ENCODE data around the gene AHCY. TPM values are rescaled to one million over a fixed set of nuclear protein-coding genes. Genes with fewer than 3 reads are reported as not detected.

Gene AHCY
- total and polyA plus RNA-seq, 7 experiments from 2014 or later: 19.1 to 62.9 (median 24.6) TPM

- Histone ChIP-seq H3K9me3 (ENCODE audit: control insufficient read depth in 2 of 3, low read length in 3 of 3) (no peaks in the 10 kb centered on the region), H3K27me3 (ENCODE audit: control insufficient read depth in 2 of 2, insufficient read depth in 2 of 2, low read length in 2 of 2) (peaks cover 0 to 10% of the 10 kb centered on the region in 2 donors), H3K4me1 (ENCODE audit: control insufficient read depth in 2 of 2, insufficient read depth in 2 of 2, low read length in 2 of 2) (peaks cover 0 to 6% of the 10 kb centered on the region in 2 donors), H3K36me3 (ENCODE audit: control insufficient read depth in 2 of 3, insufficient read depth in 3 of 3, low read length in 3 of 3) (no peaks in the 10 kb centered on the region), H3K27ac (ENCODE audit: low read depth, low read length) (no peak overlapping the region), H3K4me3 (ENCODE audit: low read length) (no peak overlapping the region)
- DNase-seq (no peak), ATAC-seq (no peak)
- Mint-ChIP-seq H3K27me3 (peaks cover 0 to 30% (median 9%) of the 10 kb centered on the region in 5 donors), H3K9me3 (no peaks in the 10 kb centered on the region), H3K27ac (no peak overlapping the region), H3K4me1 (peaks cover 0 to 14% (median 5%) of the 10 kb centered on the region in 7 donors), H3K36me3 (no peaks in the 10 kb centered on the region), H3K4me3 (no peak overlapping the region)
- intact Hi-C loops (cut with micrococcal nuclease): no loop called here
- CTCF ChIA-PET: interaction anchor here (4.7 to 4.8 kb wide), 2 partner anchors 209 to 453 kb away, joined by 45 to 56 read pairs; no protein-coding TSS in a partner anchor
- POLR2A ChIA-PET: no interaction called here
These were observed 12.1 kb upstream of the AHCY start for GRCh38 chr20:34315236-34315635.

DNA sequence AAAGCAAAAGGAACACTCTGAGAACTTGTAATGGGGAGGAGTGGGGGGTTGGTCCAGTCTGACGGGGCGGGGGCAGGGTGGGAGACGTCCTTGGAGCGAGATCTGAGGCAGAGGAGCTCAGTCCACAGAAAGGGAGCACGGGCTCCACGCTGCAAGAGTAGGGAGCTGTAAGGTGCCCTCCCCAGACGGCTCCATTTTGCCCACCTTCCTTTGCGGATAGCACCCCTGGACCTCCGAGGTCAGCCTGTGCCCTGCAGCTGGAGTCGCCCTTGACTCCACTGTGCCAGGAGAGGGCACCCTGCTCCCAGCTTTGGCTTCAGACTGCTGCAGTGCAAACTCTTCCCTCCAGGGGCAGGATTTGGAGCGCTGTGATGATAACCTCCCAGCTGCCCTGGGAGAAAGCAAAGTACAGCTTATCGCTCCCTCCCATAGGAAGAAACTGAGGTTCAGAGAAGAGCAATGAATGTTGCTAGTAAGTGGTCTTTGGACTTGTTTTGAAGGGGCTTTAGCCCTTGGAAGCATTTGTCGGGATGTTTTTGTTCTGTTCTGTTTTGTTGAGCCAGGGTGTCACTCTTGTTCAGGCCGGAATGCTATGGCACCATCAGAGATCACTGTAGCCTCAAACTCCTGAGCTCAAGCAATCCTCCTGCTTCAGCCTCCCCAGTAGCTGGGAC, 9.5 kb upstream of the AHCY start:
- H3K4me3 ChIP-seq (ENCODE audit: low read length): no peak overlapping the region
- H3K4me1 ChIP-seq (ENCODE audit: control insufficient read depth in 2 of 2, insufficient read depth in 2 of 2, low read length in 2 of 2): peaks cover 0 to 6% of the 10 kb centered on the region in 2 donors
- H3K36me3 ChIP-seq (ENCODE audit: control insufficient read depth in 2 of 3, insufficient read depth in 3 of 3, low read length in 3 of 3): no peaks in the 10 kb centered on the region
- H3K27me3 ChIP-seq (ENCODE audit: control insufficient read depth in 2 of 2, insufficient read depth in 2 of 2, low read length in 2 of 2): peaks cover 0 to 10% of the 10 kb centered on the region in 2 donors
- peak overlapping the region in 1 of 9 donors; percentile 75 for H3K27ac Mint-ChIP-seq
- H3K4me1 Mint-ChIP-seq: peaks cover 0 to 14% (median 5%) of the 10 kb centered on the region in 7 donors
- intact Hi-C loops (cut with micrococcal nuclease): loop anchor here (1.0 to 5.0 kb wide), 8 partner anchors 9 to 643 kb away; partner anchors contain the start of genes AHCY (in 1 of the 2), GSS (in 1 of the 2) and MYH7B (in 1 of the 2)
- CTCF ChIA-PET: interaction anchor here (0.5 to 4.8 kb wide), 39 partner anchors 9 to 1338 kb away, joined by 3 to 56 read pairs (median 4); partner anchors contain the start of genes DYNLRB1 and ITCH
- H3K9me3 ChIP-seq (ENCODE audit: control insufficient read depth in 2 of 3, low read length in 3 of 3): no peaks in the 10 kb centered on the region
- ATAC-seq (peak; percentile 100), DNase-seq (peak; percentile 71 to 85 (median 82))
- no peak overlapping the region for H3K27ac ChIP-seq (ENCODE audit: low read depth, low read length)
- peak overlapping the region in 9 of 10 donors; percentile 20 to 58 (median 38) for H3K4me3 Mint-ChIP-seq
- no peaks in the 10 kb centered on the region for H3K36me3 Mint-ChIP-seq
- POLR2A ChIA-PET: interaction anchor here (0.9 to 1.2 kb wide), 3 partner anchors 9 to 210 kb away, joined by 3 read pairs; partner anchors contain the start of gene AHCY
- peaks cover 0 to 27% (median 9%) of the 10 kb centered on the region in 5 donors for H3K27me3 Mint-ChIP-seq
- no peaks in the 10 kb centered on the region for H3K9me3 Mint-ChIP-seq

- intact Hi-C loops (cut with micrococcal nuclease): loop anchor here (1.0 to 5.0 kb wide), 8 partner anchors 9 to 643 kb away; partner anchors contain the start of genes AHCY (in 1 of the 2), GSS (in 1 of the 2) and MYH7B (in 1 of the 2)
- Histone ChIP-seq H3K4me3 (ENCODE audit: low read length) (no peak overlapping the region), H3K27me3 (ENCODE audit: control insufficient read depth in 2 of 2, insufficient read depth in 2 of 2, low read length in 2 of 2) (peaks cover 0 to 10% of the 10 kb centered on the region in 2 donors), H3K27ac (ENCODE audit: low read depth, low read length) (no peak overlapping the region), H3K4me1 (ENCODE audit: control insufficient read depth in 2 of 2, insufficient read depth in 2 of 2, low read length in 2 of 2) (peaks cover 0 to 6% of the 10 kb centered on the region in 2 donors), H3K36me3 (ENCODE audit: control insufficient read depth in 2 of 3, insufficient read depth in 3 of 3, low read length in 3 of 3) (no peaks in the 10 kb centered on the region), H3K9me3 (ENCODE audit: control insufficient read depth in 2 of 3, low read length in 3 of 3) (no peaks in the 10 kb centered on the region)
- H3K36me3 Mint-ChIP-seq: no peaks in the 10 kb centered on the region
- ATAC-seq (no peak), DNase-seq (no peak)
- H3K4me3 Mint-ChIP-seq: peak overlapping the region in 3 of 10 donors; percentile 13 to 57 (median 30)
- peaks cover 0 to 14% (median 5%) of the 10 kb centered on the region in 7 donors for H3K4me1 Mint-ChIP-seq
- no peak overlapping the region for H3K27ac Mint-ChIP-seq
- peaks cover 0 to 27% (median 9%) of the 10 kb centered on the region in 5 donors for H3K27me3 Mint-ChIP-seq
- H3K9me3 Mint-ChIP-seq: no peaks in the 10 kb centered on the region
- CTCF ChIA-PET: interaction anchor here (0.6 to 4.8 kb wide), 28 partner anchors 10 to 1545 kb away, joined by 3 to 56 read pairs (median 5); partner anchors contain the start of genes DYNLRB1 and ITCH
- POLR2A ChIA-PET: interaction anchor here (0.6 to 1.1 kb wide), 3 partner anchors 8 to 458 kb away, joined by 3 read pairs; no protein-coding TSS in a partner anchor
These were observed 8.9 kb upstream of the AHCY start for GRCh38 chr20:34312024-34312460.

DNA sequence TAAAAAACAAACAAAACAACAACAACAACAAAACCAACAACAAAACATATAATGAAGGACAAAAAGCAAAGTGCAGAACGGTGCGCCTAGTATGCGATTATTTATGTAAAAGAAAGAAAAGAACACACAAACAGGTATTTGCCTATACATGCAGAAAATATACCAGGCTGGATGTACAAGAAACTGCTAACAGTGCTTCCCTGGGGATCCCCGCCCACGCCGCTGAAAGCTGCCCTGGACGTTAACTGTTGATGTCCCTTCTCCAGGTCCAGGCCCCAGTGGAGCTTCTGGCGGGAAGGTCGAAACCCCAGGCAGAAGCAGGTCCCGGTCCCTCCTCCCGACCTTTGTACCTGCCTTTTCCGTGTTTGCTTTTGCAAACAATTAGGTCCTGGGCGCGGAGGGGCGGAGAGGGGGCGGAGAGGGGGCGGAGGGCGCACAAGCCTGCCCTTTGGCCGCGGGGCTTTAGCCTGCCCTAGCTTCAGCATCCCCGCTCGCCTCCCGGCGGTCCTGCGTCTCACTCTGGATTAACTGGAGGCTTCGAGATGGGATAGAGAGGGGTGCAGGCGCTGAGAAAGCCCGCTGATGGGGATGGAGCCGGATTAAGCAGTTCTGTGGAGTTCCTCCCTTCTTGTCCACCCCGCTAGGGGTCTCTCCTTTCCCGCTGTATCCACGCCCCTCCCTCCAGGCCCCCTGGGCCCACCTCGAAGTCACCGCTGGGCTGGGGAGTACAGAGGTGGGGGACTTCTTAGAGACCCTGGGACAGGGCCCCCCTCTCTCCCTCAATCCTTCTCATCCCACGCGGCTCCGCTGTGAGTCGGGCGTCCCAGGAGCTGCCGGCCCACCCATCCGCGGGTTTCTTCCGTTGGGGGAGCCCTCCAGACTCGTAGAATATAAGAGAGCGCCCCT, 8.2 kb upstream of the AHCY start:
- Histone ChIP-seq H3K4me1 (ENCODE audit: control insufficient read depth in 2 of 2, insufficient read depth in 2 of 2, low read length in 2 of 2) (peaks cover 0 to 6% of the 10 kb centered on the region in 2 donors), H3K36me3 (ENCODE audit: control insufficient read depth in 2 of 3, insufficient read depth in 3 of 3, low read length in 3 of 3) (no peaks in the 10 kb centered on the region), H3K27me3 (ENCODE audit: control insufficient read depth in 2 of 2, insufficient read depth in 2 of 2, low read length in 2 of 2) (peaks cover 0 to 10% of the 10 kb centered on the region in 2 donors), H3K27ac (ENCODE audit: low read depth, low read length) (no peak overlapping the region), H3K9me3 (ENCODE audit: control insufficient read depth in 2 of 3, low read length in 3 of 3) (no peaks in the 10 kb centered on the region), H3K4me3 (ENCODE audit: low read length) (no peak overlapping the region)
- intact Hi-C loops (cut with micrococcal nuclease): loop anchor here (1.0 to 5.0 kb wide), 8 partner anchors 8 to 644 kb away; partner anchors contain the start of genes AHCY (in 1 of the 2), GSS (in 1 of the 2) and MYH7B (in 1 of the 2)
- ChIA-PET POLR2A (interaction anchor here (0.6 kb wide), 1 partner anchor 459 kb away, joined by 3 read pairs; no protein-coding TSS in a partner anchor), CTCF (interaction anchor here (0.6 to 4.8 kb wide), 17 partner anchors 10 to 1546 kb away, joined by 3 to 56 read pairs (median 8); partner anchors contain the start of gene DYNLRB1)
- H3K4me1 Mint-ChIP-seq: peaks cover 0 to 14% (median 5%) of the 10 kb centered on the region in 7 donors
- ATAC-seq: no peak
- no peak overlapping the region for H3K27ac Mint-ChIP-seq
- H3K4me3 Mint-ChIP-seq: peak overlapping the region in 2 of 10 donors; percentile 30 to 57
- peaks cover 0 to 27% (median 9%) of the 10 kb centered on the region in 5 donors for H3K27me3 Mint-ChIP-seq
- H3K36me3 Mint-ChIP-seq: no peaks in the 10 kb centered on the region
- H3K9me3 Mint-ChIP-seq: no peaks in the 10 kb centered on the region
- DNase-seq: no peak

- DNase-seq: no peak
- no peaks in the 10 kb centered on the region for H3K9me3 ChIP-seq (ENCODE audit: control insufficient read depth in 2 of 3, low read length in 3 of 3)
- peaks cover 0 to 10% of the 10 kb centered on the region in 2 donors for H3K27me3 ChIP-seq (ENCODE audit: control insufficient read depth in 2 of 2, insufficient read depth in 2 of 2, low read length in 2 of 2)
- no peaks in the 10 kb centered on the region for H3K36me3 ChIP-seq (ENCODE audit: control insufficient read depth in 2 of 3, insufficient read depth in 3 of 3, low read length in 3 of 3)
- Mint-ChIP-seq H3K27ac (no peak overlapping the region), H3K9me3 (no peaks in the 10 kb centered on the region), H3K27me3 (peaks cover 0 to 27% (median 9%) of the 10 kb centered on the region in 5 donors), H3K4me3 (no peak overlapping the region), H3K36me3 (no peaks in the 10 kb centered on the region), H3K4me1 (peaks cover 0 to 14% (median 5%) of the 10 kb centered on the region in 7 donors)
- intact Hi-C loops (cut with micrococcal nuclease): loop anchor here in 1 of 2 donors (5.0 kb wide), 1 partner anchor 227 kb away; no protein-coding TSS in a partner anchor
- H3K4me3 ChIP-seq (ENCODE audit: low read length): no peak overlapping the region
- ChIA-PET CTCF (interaction anchor here (4.7 to 4.8 kb wide), 2 partner anchors 213 to 457 kb away, joined by 45 to 56 read pairs; no protein-coding TSS in a partner anchor), POLR2A (no interaction called here)
- H3K4me1 ChIP-seq (ENCODE audit: control insufficient read depth in 2 of 2, insufficient read depth in 2 of 2, low read length in 2 of 2): peaks cover 0 to 6% of the 10 kb centered on the region in 2 donors
- ATAC-seq: no peak
- no peak overlapping the region for H3K27ac ChIP-seq (ENCODE audit: low read depth, low read length)
These were observed 7.4 kb upstream of the AHCY start for GRCh38 chr20:34310481-34311117.

All from naive thymus-derived CD4-positive, alpha-beta T cell (primary cell).